GM18861 (cell line): ENCODE measurements around the gene ANHX.

Source experiments
- ATAC-seq: cut with Tn5 transposase; IDR thresholded peaks from one replicate; pipeline ENCODE4 v1.9.1; 2021; ENCODE audit not compliant: unreplicated experiment

ANHX gene

DNA sequence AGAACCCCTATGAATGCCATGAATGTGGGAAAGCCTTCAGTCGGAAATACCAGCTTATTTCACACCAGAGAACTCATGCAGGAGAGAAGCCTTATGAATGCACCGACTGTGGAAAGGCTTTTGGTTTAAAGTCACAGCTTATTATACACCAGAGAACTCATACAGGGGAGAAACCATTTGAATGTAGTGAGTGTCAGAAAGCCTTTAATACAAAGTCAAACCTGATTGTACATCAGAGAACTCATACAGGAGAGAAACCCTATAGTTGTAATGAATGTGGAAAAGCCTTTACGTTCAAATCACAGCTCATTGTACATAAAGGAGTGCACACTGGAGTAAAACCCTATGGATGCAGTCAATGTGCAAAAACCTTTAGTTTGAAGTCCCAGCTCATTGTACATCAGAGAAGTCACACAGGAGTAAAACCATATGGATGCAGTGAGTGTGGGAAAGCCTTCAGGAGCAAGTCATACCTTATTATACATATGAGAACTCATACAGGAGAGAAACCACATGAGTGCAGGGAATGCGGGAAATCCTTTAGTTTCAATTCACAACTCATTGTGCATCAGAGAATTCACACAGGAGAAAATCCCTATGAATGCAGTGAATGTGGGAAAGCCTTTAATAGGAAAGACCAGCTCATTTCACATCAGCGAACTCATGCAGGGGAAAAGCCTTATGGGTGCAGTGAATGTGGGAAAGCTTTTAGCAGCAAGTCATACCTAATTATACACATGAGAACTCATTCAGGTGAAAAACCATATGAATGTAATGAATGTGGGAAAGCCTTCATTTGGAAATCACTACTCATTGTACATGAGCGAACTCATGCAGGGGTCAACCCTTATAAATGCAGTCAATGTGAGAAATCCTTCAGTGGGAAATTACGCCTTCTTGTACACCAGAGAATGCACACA is 32.1 kb downstream of the ANHX start:
- ATAC-seq: no peak

GRCh38 chr12:133202493-133203343 is 33.0 kb downstream of the ANHX start:
- no peak for ATAC-seq

- ATAC-seq: no peak
Measured at GRCh38 chr12:133201888-133202287, 33.8 kb downstream of the ANHX start.

DNA sequence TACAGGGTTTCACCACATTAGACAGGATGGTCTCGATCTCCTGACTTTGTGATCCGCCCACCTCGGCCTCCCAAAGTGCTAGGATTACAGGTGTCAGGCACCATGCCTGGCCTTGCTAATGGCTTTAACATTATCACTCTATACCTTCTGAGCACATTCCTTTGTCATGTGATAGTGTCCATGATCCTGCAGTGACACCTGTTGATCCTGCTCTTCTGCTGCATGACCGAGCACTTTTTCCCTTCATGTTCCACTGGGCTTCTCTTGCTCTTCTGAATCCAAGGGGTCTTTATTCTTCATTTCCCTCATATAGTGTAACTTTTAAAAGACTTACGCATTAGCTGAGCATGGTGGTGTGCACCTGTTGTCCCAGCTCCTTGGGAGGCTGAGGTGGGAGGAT is 42.8 kb downstream of the ANHX start:
- no peak for ATAC-seq

GRCh38 chr12:133190176-133190575 is 45.5 kb downstream of the ANHX start:
- ATAC-seq: no peak

DNA sequence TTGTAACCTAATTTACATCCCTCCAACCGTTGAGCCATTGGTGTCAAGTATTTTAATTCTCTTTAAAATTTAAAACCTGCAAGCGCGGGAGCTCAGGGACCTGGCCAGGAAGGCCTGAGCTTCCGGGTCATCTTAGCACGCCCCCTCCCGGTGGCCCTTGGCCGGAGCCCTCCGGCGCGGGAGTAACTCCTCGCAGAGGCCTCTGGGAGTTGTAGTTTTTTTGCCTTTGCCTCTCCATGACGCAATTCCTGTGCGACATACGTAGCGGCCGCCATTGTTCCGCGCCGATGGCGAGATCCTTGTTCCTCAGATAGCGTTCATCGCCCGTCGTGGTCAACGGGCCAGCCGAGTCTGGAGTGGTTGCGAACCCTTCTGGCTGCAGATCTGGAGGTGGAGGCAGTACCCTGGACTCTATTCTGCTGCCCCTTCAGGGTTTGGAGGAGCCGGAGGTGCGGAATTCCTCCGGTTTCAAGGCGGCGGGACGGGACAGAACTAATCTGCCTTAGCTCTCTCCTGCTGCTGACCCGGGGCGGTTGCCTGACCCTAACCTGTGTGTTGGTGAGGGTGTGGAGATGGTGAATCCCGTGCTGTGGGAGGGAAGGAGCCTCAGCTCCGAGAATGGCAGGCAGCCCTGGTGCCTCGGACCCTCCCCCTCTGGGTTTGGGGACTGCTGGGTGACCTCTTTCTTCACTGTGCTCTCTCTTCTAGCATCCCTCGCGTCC is 54.3 kb downstream of the ANHX start, which contains the start of gene ZNF268:
ZNF268 (plus strand) TSS at position 258 of the 722 bp plus-strand sequence. CDS start 503 bp downstream, outside the sequence.
- peak; percentile 95 for ATAC-seq

GRCh38 chr12:133180669-133181068 is 55.0 kb downstream of the ANHX start:
- no peak for ATAC-seq

GRCh38 chr12:133174901-133175300 is 60.8 kb downstream of the ANHX start:
- no peak for ATAC-seq

- ATAC-seq: no peak
Measured at GRCh38 chr12:133172491-133172890, 63.2 kb downstream of the ANHX start.
